ENCODE measurements around the gene DGCR6. TPM values are rescaled to one million over a fixed set of nuclear protein-coding genes. Genes with fewer than 3 reads are reported as not detected.
"Not testable (repeated sequence)": the region's sequence is repeated elsewhere in the genome, so short reads cannot be mapped to it uniquely, and the experiment has no call there.

DGCR6 gene
- total and polyA plus RNA-seq, 12 donors = 0.81 to 12.7 (median 2.5) TPM

DNA sequence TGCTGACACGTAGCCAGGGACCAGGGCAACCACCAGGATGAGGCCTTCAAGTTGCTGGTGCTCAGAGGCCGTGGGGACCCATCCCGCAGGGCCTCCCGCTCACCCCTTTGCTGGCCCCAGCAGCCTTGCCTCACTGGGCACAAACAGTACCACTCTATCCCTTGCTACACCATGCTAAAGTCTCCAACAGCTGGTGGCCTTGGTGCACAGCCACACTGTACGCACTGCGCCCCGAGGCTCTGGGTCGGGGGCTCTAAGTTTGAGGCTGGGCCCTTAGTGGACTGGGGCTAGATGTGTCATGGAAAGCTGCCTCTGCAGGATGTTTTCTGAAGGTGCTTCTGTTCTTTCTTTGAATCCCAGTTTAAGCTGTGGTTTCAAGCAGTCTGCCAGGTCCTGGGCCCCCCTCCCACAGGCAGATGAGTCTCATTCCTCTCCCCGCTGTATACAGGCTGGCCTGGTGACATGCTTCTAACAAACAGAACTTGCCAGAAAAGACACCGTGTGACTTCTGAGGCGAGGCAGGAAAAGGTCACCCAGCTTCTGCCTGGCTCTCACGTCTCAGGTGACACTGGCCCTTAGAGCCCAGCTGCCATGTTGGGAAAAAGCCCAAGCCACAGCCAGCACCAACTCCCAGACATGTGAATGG, 14.3 kb downstream of the DGCR6 start:
- H3K27ac ChIP-seq; intact Hi-C loops (cut with DNase I); H3K4me1 ChIP-seq (replicated peaks in 1 of 2); H3K4me3 ChIP-seq; DNase-seq; H3K36me3 ChIP-seq (replicated peaks in 1 of 2); H3K27me3 ChIP-seq; H3K9me3 ChIP-seq (replicated peaks in 1 of 3): not testable (repeated sequence)
- WGBS, 4 donors = no CpG with 5 or more reads among the region's 12 CpGs

DNA sequence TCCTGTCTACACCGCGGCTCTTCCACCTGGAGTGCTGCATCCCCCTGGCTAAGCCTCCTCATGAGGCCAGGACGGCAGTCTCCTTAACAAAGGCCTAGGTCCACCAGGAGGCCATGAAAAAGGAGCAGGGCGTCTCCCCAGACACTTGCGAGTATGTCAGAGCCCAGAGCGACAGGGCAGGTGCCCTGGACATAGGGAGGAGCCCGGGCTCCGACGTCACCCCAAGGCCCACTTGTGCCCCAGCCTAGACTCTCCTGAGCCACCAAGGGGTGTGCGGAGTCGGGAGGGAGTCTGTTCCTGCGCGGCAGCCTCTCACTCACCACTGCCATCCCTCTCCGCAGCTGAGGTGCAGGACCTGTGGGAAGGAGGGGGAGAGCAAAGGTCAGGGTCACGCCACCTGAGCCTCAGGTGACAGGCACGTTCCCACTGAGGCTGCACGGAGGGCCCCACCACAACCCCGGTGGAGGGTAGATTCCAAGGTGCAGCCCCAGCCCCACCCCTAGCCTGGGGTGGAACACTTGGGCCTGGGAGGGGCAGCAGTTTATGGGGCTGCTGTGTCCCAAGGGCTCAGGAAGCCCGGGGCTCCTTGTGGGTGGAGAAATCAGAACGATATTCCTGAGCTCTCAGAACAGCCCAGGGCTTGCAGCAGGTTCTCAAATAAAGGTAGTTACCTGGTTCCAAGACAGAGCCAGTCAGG, 19.4 kb downstream of the DGCR6 start:
- no CpG with 5 or more reads among the region's 20 CpGs for WGBS, 4 donors
- intact Hi-C loops (cut with DNase I) = no loop called here
- no peaks in the 10 kb centered on the region for H3K36me3 ChIP-seq (replicated peaks in 1 of 2)
- H3K4me1 ChIP-seq (replicated peaks in 1 of 2) = no peaks in the 10 kb centered on the region
- DNase-seq = no peak
- H3K27me3 ChIP-seq = no peaks in the 10 kb centered on the region
- H3K9me3 ChIP-seq (replicated peaks in 1 of 3) = no peaks in the 10 kb centered on the region
- H3K27ac ChIP-seq = no peak overlapping the region
- no peak overlapping the region for H3K4me3 ChIP-seq
- TF ChIP-seq, protein P1, sequence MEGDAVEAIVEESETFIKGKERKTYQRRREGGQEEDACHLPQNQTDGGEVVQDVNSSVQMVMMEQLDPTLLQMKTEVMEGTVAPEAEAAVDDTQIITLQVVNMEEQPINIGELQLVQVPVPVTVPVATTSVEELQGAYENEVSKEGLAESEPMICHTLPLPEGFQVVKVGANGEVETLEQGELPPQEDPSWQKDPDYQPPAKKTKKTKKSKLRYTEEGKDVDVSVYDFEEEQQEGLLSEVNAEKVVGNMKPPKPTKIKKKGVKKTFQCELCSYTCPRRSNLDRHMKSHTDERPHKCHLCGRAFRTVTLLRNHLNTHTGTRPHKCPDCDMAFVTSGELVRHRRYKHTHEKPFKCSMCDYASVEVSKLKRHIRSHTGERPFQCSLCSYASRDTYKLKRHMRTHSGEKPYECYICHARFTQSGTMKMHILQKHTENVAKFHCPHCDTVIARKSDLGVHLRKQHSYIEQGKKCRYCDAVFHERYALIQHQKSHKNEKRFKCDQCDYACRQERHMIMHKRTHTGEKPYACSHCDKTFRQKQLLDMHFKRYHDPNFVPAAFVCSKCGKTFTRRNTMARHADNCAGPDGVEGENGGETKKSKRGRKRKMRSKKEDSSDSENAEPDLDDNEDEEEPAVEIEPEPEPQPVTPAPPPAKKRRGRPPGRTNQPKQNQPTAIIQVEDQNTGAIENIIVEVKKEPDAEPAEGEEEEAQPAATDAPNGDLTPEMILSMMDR (IDR thresholded peaks at IDR 0.05) = no peak
- TF ChIP-seq POLR2A (IDR thresholded peaks at IDR 0.05) = no peak

DNA sequence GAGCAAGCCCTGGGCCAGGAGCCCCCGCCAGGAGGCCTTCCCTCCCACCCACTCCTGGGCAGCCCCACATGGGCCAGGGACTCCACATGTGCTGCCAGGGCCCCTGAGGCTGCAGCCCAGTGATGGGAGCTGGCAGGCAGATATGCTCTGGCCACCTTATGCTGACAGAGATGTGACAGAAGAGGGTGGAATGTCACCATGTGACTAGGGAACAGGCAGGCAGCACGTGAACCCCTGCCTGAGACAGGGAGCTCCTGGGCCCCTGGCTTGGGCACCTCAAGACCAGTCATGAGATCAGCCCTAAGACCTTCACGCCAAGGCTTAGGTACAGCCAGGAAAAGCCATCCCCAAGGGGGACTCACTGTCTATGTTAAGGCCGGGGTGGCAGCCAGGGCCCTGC, 20.9 kb downstream of the DGCR6 start:
- Histone ChIP-seq H3K27ac (no peak overlapping the region), H3K36me3 (replicated peaks in 1 of 2) (no peaks in the 10 kb centered on the region), H3K9me3 (replicated peaks in 1 of 3) (no peaks in the 10 kb centered on the region), H3K4me1 (replicated peaks in 1 of 2) (no peaks in the 10 kb centered on the region), H3K27me3 (no peaks in the 10 kb centered on the region), H3K4me3 (no peak overlapping the region)
- TF ChIP-seq, protein P1 (IDR thresholded peaks at IDR 0.05) = no peak
- no peak for TF ChIP-seq POLR2A (IDR thresholded peaks at IDR 0.05)
- no peak for DNase-seq
- intact Hi-C loops (cut with DNase I) = no loop called here
- WGBS, 4 donors = no CpG with 5 or more reads among the region's 4 CpGs

DNA sequence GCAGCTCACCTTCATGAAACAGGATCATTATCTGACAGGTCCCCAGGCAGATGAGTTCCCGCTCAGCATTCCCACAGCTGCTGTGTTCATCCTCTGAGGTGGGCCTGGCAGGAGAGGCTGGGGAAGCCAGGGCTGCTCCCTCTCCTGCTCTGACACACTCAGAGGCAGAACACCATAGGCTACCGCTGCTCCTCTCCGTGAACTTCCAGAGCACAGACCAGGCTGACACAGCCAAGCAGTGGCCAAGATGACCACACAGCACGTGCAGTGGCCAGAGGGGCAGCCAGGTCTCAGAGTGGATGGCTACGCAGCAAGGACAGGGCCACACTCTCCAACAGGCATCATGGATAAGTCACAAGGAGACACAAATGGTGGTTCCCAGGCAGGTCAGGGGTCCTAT, 21.5 kb downstream of the DGCR6 start:
- WGBS, 4 donors = no CpG with 5 or more reads among the region's 5 CpGs
- H3K9me3 ChIP-seq (replicated peaks in 1 of 3) = no peaks in the 10 kb centered on the region
- H3K36me3 ChIP-seq (replicated peaks in 1 of 2) = no peaks in the 10 kb centered on the region
- H3K4me1 ChIP-seq (replicated peaks in 1 of 2) = no peaks in the 10 kb centered on the region
- no peak overlapping the region for H3K27ac ChIP-seq
- intact Hi-C loops (cut with DNase I) = no loop called here
- TF ChIP-seq, protein P1 (IDR thresholded peaks at IDR 0.05) = no peak
- H3K27me3 ChIP-seq = no peaks in the 10 kb centered on the region
- H3K4me3 ChIP-seq = no peak overlapping the region
- DNase-seq = no peak

DNA sequence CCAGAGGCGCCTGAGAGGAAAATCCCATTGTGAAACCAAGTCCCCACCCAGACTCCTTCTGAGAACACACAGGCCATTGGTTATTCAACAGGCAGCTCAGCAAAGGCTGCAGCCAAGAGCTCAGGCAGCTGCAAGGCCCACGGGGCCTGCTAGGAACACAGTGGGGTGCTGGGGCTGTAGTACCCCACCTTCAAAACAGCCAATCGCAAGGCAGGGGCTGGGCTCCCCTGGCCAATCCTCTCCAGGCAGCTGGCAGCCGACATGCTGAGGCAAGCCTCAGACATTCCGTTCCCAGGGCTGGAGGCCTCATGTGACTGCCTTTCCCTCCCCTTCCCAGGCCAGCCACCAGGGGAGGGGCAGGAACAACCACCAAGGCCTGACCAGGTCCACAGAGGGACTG, 23.3 kb downstream of the DGCR6 start:
- TF ChIP-seq, protein P1 (IDR thresholded peaks at IDR 0.05) = no peak
- no peak for TF ChIP-seq POLR2A (IDR thresholded peaks at IDR 0.05)
- 57% methylated on average over 1 of the region's 5 CpGs; no CpG with 5 or more reads in 3 of the 4 donors for WGBS, 4 donors
- Histone ChIP-seq H3K4me3 (no peak overlapping the region), H3K27ac (no peak overlapping the region), H3K27me3 (no peaks in the 10 kb centered on the region), H3K36me3 (replicated peaks in 1 of 2) (no peaks in the 10 kb centered on the region), H3K4me1 (replicated peaks in 1 of 2) (no peaks in the 10 kb centered on the region), H3K9me3 (replicated peaks in 1 of 3) (no peaks in the 10 kb centered on the region)
- DNase-seq = peak in 1 of 7 donors; percentile 12
- intact Hi-C loops (cut with DNase I) = no loop called here
